B cell (primary cell): ENCODE data around the gene CYB5R3. TPM values are rescaled to one million over a fixed set of nuclear protein-coding genes. Genes with fewer than 3 reads are reported as not detected.

Experiments used
- ATAC-seq: fragments of 200-7000 bp; cut with Tn5 transposase; one replicate; pipeline ENCODE4 v1.10.0; 2021; ENCODE audit warnings: low read depth, mild to moderate bottlenecking, moderate number of reproducible peaks, moderate library complexity
- CTCF ChIA-PET: fragments of 350-600 bp; sonication (Branson Sonifier 250); formaldehyde crosslinking; loops from one replicate; lab custom pipeline; 2021; ENCODE audit warnings: antibody characterized with exemption, inconsistent platforms; lab: Charles Lee
- POLR2A ChIA-PET: fragments of 350-600 bp; sonication (Branson Sonifier 250); formaldehyde crosslinking; loops from one replicate; lab custom pipeline; 2021; ENCODE audit warnings: antibody characterized with exemption; lab: Charles Lee
- DNase-seq: peaks from one replicate; pipeline ENCODE4 v3.0.0; 2013
- H2AFZ ChIP-seq: 2 replicates; pipeline ENCODE4 v1.6.1; 2012; ENCODE audit warnings: mild to moderate bottlenecking, low read depth, low read length; ENCODE audit not compliant: insufficient read depth, poor library complexity, severe bottlenecking
- H3K27ac ChIP-seq, 2 donors: 1 replicate in 1 of 2; 2 replicates in 1 of 2; pipeline ENCODE4 v1.5.1; 2012 to 2013; ENCODE audit warnings: low read length in 2 of 2, mild to moderate bottlenecking in 2 of 2, moderate library complexity in 1 of 2
- H3K27me3 ChIP-seq, 4 experiments: fragments of 200-600 bp in 1 of 4; sonication (generic) in 1 of 4; replicated peaks in 1 of 4; 1 replicate in 2 of 4; 2 replicates in 2 of 4; pipeline versions ENCODE4 v1.6.1 to v1.7.0; 2013 to 2016; ENCODE audit warnings: low read length in 3 of 4, mild to moderate bottlenecking in 2 of 4, mixed read lengths in 1 of 4, moderate library complexity in 1 of 4; ENCODE audit not compliant: insufficient read depth in 4 of 4, control insufficient read depth in 3 of 4; ENCODE audit errors: control extremely low read depth in 1 of 4
- H3K36me3 ChIP-seq, 2 experiments: replicated peaks in 1 of 2; 1 replicate in 1 of 2; 2 replicates in 1 of 2; pipeline versions ENCODE4 v1.6.1 to v1.7.1; 2013; ENCODE audit warnings: low read length in 1 of 2; ENCODE audit not compliant: insufficient read depth in 2 of 2, control insufficient read depth in 1 of 2; ENCODE audit errors: control extremely low read depth in 1 of 2, extremely low read depth in 1 of 2
- H3K4me1 ChIP-seq, 2 donors: fragments of 200-600 bp in 1 of 2; sonication (generic) in 1 of 2; 1 replicate in 1 of 2; 2 replicates in 1 of 2; pipeline versions ENCODE4 v1.5.1 to v1.6.1; 2013 to 2017; ENCODE audit warnings: low read length in 2 of 2; ENCODE audit not compliant: control insufficient read depth in 2 of 2, insufficient read depth in 2 of 2
- H3K4me2 ChIP-seq: replicated peaks from 2 replicates; pipeline ENCODE3; 2012; ENCODE audit warnings: mild to moderate bottlenecking, low read depth, low read length; ENCODE audit not compliant: poor library complexity, severe bottlenecking
- H3K4me3 ChIP-seq, 5 experiments: fragments of 200-600 bp in 1 of 5; sonication (generic) in 1 of 5; 1 replicate in 3 of 5; 2 replicates in 2 of 5; pipeline versions ENCODE4 v1.5.1 to v1.7.0; 2011 to 2016; ENCODE audit warnings: low read length in 4 of 5, mild to moderate bottlenecking in 4 of 5, low read depth in 2 of 5, control low read depth in 1 of 5, moderate library complexity in 1 of 5; ENCODE audit not compliant: insufficient read depth in 1 of 5; ENCODE audit errors: control extremely low read depth in 1 of 5, extremely low read depth in 1 of 5
- H3K79me2 ChIP-seq: fragments of 200-600 bp; sonication (generic); one replicate; pipeline ENCODE4 v1.6.0; 2016; ENCODE audit warnings: low read length; ENCODE audit not compliant: control insufficient read depth, insufficient read depth
- H3K9ac ChIP-seq: fragments of 200-600 bp; sonication (generic); 2 replicates; pipeline ENCODE4 v1.6.1; 2017; ENCODE audit warnings: mild to moderate bottlenecking, low read length, moderate library complexity
- H3K9me3 ChIP-seq, 3 donors: one replicate each; pipeline versions ENCODE4 v1.6.1 to v1.7.1; 2013; ENCODE audit warnings: low read length in 2 of 3; ENCODE audit not compliant: control insufficient read depth in 2 of 3, insufficient read depth in 1 of 3; ENCODE audit errors: control extremely low read depth in 1 of 3
- H4K20me1 ChIP-seq: 2 replicates; pipeline ENCODE4 v1.6.0; 2012; ENCODE audit warnings: mild to moderate bottlenecking, low read length; ENCODE audit not compliant: insufficient read depth, control insufficient read depth, poor library complexity, severe bottlenecking
- H3K27ac Mint-ChIP-seq: one replicate; pipeline ENCODE4 v1.8.0; 2021; ENCODE audit warnings: mixed read lengths
- H3K27me3 Mint-ChIP-seq: one replicate; pipeline ENCODE4 v1.8.0; 2021; ENCODE audit warnings: mixed read lengths
- H3K4me1 Mint-ChIP-seq: one replicate; pipeline ENCODE4 v1.8.0; 2021; ENCODE audit warnings: mixed read lengths
- H3K4me3 Mint-ChIP-seq: one replicate; pipeline ENCODE4 v1.8.0; 2021; ENCODE audit warnings: mixed read lengths
- H3K9me3 Mint-ChIP-seq: one replicate; pipeline ENCODE4 v1.8.0; 2022; ENCODE audit warnings: mixed read lengths; ENCODE audit not compliant: insufficient read depth
- EZH2 ChIP-seq: IDR thresholded peaks from 2 replicates; pipeline ENCODE4 v1.6.1; 2012; ENCODE audit warnings: borderline replicate concordance, low read depth, mild to moderate bottlenecking, moderate library complexity, low read length; ENCODE audit not compliant: insufficient read depth, poor library complexity, severe bottlenecking
- WGBS: methylation state at CpG from one replicate; pipeline ENCODE4 v1.1.5; 2013; ENCODE audit warnings: missing lambda C conversion rate; ENCODE audit not compliant: insufficient coverage; 5-methylcytosine and 5-hydroxymethylcytosine counted together
- intact Hi-C: fragments of 100-400 bp; cut with micrococcal nuclease; formaldehyde crosslinking; loops from one replicate; pipeline ENCODE4 v1.10.0; 2022
- polyA plus RNA-seq: library from polyadenylated mRNA; depleted of rRNA; stranded (reverse); fragments of >200 nt; gene quantifications from 2 replicates; pipeline ENCODE4 v1.2.3, GENCODE V29; 2012
- total RNA-seq, 2 donors: library from RNA; stranded (reverse); fragments of 120-200 nt in 1 of 2; gene quantifications; 1 replicate in 1 of 2; 2 replicates in 1 of 2; pipeline versions ENCODE4 v1.2.3 to v1.2.4, GENCODE V29; 2013 to 2022
- TF ChIP-seq, protein P1 (sequence below): fragments of 200-600 bp; IDR thresholded peaks from one replicate; pipeline ENCODE4 v1.8.0; 2022; ENCODE audit warnings: antibody characterized with exemption, mild to moderate bottlenecking

Gene CYB5R3
- total and polyA plus RNA-seq, 2 donors (not counting 1 experiment from before 2014, with no cell fraction given) = 60.8 to 79.2 TPM

DNA sequence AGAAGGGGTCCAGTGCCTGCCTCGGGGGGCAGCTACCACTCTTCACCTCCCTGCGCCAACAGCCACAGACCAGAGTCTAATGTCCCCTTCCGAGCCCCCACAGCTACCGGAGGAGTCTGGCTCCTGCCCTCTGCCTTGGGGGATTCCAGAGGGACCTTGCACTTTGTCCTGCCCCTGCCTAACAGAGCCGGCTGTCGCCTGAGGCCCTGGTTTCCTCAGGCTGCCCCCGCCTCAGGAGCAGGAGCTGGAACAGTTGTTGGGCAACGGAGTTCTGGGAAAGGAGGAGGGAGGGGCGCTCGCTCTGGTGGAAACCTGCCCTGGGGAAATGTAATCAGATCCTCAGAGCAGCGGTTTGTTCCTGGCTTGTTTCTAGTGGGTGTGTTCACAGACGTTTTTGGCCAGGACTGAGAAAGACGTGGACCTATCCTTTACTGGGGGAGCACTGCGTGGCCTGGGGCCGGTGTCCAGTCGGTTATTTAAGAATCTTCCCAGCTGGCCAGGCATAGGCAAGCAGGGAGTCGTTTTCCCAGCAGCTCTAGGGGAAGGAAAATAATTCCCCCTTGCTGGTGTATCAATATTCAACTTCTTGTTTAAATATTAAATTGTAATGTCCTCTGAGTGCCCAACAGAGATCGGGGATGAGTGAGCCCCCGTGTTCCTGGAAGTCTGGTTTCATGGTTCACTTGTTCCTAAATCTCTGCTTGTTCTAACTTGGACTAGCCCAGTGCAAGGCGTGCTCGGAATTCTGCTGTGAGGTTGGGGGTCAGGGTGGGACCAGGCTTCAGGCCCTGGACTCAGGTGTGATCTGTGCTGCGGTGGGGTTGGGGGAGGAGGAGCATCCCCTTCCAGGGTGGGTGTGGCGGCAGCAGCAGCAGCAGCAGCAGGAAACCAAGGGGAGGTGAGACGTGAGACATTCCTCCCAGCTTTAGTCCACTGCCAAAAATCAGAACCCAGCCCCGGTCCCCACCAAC lies 39.3 kb upstream of the CYB5R3 start:
- Histone ChIP-seq H4K20me1 (no peaks in the 10 kb centered on the region), H3K4me2 (no peak overlapping the region), H3K36me3 (no peaks in the 10 kb centered on the region), H3K4me1 (peaks cover 25 to 32% of the 10 kb centered on the region in 2 donors), H3K27ac (no peak overlapping the region), H3K79me2 (no peaks in the 10 kb centered on the region), H3K27me3 (peaks cover 0 to 6% (median 0%) of the 10 kb centered on the region in 4 experiments), H3K4me3 (no peak overlapping the region), H3K9me3 (no peaks in the 10 kb centered on the region), H3K9ac (no peak overlapping the region), H2AFZ (no peak overlapping the region)
- TF ChIP-seq EZH2 = no peak
- TF ChIP-seq, protein P1, sequence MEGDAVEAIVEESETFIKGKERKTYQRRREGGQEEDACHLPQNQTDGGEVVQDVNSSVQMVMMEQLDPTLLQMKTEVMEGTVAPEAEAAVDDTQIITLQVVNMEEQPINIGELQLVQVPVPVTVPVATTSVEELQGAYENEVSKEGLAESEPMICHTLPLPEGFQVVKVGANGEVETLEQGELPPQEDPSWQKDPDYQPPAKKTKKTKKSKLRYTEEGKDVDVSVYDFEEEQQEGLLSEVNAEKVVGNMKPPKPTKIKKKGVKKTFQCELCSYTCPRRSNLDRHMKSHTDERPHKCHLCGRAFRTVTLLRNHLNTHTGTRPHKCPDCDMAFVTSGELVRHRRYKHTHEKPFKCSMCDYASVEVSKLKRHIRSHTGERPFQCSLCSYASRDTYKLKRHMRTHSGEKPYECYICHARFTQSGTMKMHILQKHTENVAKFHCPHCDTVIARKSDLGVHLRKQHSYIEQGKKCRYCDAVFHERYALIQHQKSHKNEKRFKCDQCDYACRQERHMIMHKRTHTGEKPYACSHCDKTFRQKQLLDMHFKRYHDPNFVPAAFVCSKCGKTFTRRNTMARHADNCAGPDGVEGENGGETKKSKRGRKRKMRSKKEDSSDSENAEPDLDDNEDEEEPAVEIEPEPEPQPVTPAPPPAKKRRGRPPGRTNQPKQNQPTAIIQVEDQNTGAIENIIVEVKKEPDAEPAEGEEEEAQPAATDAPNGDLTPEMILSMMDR = no peak
- no peak overlapping the region for H3K4me3 Mint-ChIP-seq
- 86% methylated on average over 17 of the region's 25 CpGs for WGBS
- no peak for DNase-seq
- H3K27ac Mint-ChIP-seq = no peak overlapping the region
- peaks cover 24% of the 10 kb centered on the region for H3K4me1 Mint-ChIP-seq
- H3K9me3 Mint-ChIP-seq = no peaks in the 10 kb centered on the region
- POLR2A ChIA-PET = no interaction called here
- ATAC-seq = no peak
- CTCF ChIA-PET = no interaction called here
- no peaks in the 10 kb centered on the region for H3K27me3 Mint-ChIP-seq
- intact Hi-C loops = no loop called here
